HG03196 (cell line): ENCODE data around the gene TTC28.

ENCODE experiments used
- ATAC-seq: cut with Tn5 transposase; IDR thresholded peaks from one replicate; pipeline ENCODE4 v1.9.1; 2021; ENCODE audit not compliant: unreplicated experiment

The TTC28 gene

DNA sequence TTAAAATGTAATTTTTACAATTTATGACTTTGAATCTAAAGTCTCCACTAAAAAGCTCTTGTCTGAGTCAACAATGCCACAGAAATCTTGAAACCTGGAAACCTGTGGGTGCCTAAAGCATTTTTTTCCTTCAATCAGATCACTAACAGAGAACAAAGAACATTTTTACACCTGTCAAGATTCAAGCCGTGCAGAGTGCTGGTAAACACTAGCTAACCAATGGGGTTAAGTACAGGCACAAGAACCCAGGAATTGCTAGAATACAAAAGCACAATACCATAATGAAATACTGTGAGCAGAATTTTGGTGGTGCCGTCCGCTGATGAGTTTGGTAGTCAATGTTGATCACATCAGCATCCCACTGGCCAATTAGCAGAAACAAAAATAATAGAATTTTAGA is 380.3 kb downstream of the TTC28 start:
- ATAC-seq: no peak

DNA sequence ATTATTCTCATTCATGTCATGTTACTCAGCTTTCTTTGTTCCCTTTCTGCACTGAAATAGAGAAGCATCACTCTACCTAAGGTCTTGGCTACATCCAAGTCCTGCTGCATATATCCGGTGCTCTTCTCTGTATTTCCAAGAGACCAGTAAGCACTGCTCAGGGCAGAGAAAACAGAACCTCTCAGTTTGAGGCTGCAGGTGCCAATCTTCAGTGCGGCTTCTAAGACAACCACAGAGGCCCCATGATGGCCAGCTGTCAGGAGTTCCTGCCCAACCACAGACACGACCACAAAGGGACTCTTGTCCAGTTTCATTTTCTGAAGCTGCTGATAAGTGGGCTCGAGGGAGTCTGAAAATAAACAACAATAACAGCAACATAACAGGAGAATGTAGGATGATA is 382.1 kb downstream of the TTC28 start:
- ATAC-seq: no peak

DNA sequence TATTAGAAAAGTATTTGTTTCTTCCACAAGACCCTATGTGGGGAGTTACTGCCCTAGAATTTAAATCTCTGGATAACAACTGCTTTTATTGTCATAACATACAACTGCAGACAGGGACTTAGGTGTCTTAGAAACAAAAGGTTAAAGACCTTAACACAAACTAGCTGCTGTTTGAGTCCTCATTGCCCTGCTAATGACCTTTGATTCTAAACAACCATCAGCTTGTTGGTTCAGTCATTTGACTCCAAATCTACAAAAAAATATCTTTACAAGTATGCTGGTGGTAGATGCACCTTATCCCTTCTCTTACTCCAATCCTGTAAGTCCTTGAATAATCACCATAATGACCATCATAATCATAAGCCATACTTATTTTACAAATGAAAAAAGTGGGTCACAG is 383.2 kb downstream of the TTC28 start:
- no peak for ATAC-seq

DNA sequence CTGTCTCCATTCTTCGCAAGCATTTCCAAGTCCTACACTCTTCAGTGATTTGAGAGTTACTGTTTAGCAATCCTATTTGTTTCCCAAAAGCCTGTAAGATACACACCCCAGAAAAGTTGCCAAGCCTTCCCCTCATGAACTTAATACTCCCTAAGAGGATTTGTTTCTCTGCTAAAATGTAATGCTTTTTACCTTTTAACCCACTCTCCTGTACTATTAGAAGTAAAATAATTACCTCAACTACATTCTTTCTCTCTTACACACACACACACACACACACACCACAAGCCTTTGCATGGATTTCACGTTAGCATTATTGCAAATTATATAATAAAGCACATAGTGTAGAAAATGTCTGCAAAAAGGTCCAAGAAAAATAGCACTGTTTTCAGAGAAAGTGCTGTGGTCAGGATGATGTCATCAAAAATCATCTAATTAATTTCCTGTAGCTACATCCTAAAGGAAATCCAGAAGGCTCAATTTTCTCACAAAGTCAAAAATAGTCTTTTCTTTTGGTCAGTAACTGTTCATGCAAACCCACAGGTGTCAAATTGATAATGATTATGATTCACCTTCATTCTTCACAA is 396.5 kb downstream of the TTC28 start:
- no peak for ATAC-seq

DNA sequence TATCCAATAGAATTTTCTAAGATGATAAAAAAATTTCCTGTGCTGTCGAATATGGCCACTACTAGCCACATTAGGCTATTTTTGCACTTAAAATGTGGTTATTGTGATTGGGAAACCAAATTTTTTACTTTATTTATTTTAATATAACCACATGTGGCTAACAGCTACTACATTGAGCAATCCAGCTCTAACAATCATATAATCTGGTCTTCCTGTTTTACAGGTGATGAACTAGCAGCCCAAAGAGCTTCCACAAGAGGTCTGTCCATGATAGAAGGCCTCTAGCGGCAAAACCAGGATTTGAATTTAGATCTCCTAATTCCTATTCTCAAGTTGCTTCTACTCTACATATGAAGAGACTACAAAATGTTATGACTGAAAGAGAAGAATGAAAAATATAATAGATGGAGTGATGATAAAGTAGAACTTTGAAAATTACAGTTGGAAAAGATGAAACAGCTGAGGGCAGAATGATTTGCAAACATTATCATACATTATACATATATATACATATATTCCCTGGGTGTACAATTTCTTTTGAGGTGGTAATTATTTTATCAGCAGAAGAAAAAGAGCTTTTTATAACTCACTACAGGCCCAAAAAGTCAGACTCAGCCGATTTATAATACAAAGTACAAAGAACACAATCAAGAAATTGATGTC is 397.1 kb downstream of the TTC28 start:
- no peak for ATAC-seq

DNA sequence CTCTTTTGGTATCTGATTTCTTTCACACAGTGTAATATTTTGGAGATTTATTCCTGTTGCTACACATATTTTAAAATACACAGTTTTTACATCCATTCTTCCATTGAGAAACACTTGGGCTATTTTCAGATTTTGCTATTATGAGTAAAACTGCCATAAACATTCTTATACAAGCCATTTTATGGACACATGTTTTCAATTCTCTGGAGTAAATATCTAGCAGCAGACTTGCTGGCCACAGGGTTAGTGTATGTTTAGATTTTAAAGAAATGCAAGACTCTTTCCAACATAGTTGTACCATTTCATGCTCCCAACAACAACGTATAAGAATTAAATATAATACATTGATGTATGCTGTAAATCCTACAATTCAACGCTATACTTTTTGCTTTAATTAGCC is 399.8 kb downstream of the TTC28 start:
- no peak for ATAC-seq

DNA sequence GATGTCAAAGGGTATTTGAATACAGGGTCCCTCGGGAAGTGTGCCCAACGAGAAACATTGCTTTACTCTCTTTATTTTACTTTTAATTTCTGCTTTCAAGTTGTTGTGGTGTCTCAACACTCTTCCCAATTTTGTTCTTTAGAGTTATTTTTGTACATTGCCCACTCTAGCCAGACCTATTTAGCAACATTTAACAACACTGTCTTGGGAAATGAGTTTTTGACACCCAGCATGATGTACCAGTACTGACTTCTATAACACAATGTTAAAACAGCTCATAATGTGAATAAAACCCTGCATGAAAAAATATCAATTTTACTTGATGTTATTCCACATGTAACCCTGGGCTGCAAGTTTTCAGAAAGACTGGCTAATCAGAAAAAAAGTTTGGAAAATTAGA is 410.4 kb downstream of the TTC28 start:
- ATAC-seq: no peak

DNA sequence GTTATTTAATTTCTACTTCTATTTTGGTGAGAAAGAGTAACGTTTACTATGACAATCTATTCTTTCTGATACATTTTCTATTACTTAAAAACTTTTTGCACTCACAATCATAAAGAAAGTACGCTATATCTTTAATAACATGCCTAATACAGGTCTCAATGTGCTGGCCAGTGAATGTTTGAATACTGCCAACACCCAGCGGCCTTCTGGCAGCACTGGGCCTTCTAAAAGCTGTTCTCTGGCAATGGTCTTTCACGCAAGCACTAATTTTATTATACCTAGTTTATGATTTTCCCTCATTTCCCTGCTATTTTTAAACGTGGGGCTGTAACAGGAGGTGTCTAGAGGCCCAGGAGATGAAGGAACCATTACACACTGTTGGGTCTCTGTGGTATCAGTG is 410.8 kb downstream of the TTC28 start:
- ATAC-seq: no peak

DNA sequence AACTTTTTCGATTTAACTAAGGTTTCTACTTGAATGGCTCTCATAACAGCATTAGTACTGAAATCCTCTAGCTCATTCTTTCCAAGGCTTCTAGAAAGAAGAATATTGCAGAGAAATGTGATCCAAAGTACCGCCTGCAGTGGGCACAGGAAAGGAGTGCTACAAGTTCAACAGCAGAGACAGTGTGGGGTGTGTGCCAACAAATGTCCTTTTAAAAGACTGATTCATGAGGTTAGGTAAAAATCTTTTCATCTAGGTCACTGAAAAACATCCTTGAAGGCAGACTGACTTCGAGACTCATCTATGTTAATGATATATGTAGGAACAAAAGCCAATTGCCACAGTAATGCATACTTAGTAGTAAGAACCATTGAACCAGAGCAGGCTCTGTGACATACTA is 411.5 kb downstream of the TTC28 start:
- ATAC-seq: no peak

DNA sequence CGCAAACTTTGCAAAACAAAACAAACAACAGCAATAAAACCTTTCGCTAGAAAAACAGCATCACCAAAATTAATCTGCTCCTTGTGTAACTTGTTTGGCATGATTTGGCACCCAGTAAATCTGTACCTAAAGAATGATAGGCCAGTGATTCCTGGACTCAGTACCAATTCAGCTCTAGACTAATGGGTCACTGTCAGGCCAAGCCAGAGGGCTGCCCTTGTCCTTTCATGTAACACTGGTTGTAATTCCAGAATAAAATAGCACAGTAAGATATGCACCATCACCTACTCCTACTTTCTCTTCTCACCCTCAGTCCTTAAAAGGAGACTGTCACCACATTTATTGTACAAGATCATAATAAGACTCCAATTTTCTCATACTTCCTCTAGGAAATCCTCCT is 419.0 kb downstream of the TTC28 start:
- ATAC-seq: no peak

DNA sequence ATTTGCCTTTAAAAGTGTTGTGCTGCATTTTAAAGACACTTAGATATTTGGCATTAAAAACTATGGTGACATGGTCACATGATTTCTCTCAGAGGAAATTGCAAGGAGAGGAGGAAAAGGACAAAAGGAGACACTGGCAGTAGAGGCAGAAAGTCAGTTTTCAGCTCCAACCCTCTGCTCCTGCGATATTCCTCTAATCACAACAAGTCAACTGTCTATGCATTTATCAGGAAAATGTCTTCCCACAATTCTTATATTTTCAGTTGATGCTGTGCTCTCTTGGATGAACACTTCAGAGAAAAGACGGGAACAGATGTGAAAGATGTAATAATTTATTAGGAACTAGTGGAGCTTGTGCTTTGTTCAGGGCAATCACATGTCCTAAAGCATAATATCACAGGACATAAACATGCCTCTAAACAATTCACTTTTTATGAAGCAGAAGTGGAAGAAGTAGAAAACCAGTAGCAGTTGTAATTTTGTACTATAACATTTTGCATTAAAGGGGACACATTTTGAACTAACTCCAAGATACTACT is 419.8 kb downstream of the TTC28 start:
- ATAC-seq: no peak

DNA sequence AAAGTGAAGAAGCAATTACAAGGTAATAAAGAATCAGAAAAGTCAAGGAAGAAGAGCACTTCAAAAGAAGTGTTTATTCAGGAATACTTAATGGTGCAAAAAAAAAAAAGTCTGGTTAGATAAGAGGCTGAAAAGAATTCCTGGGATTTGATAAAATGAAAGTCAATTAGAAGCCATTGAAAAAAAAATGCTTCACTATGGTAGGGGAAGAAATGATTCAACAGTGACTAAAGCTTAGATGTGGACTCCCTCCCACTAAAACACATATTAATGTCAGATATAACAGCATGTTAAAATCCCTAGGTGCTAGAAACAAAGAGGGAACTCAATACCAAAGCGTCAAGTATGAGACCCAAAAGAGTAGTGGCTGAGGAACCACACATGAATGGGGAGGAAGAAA is 425.2 kb downstream of the TTC28 start:
- no peak for ATAC-seq

DNA sequence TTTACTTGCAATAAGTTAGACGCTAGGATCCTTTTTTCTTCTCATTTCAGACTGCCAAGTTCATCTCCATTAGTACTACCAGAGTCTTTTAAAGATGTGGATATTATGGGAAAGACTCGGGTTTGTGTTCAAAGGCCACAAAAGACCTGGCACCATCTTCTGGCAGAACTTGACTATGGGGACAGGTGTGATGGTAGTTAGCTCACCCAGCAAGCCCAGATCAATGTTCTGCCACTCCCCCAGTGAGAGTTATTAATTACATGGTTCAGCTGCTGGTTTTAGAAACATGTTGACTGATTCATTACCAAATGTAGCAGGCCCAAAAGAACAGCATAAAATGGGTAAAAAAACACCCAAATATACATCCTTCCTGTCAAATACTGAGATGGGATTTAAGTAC is 427.1 kb downstream of the TTC28 start:
- ATAC-seq: no peak

DNA sequence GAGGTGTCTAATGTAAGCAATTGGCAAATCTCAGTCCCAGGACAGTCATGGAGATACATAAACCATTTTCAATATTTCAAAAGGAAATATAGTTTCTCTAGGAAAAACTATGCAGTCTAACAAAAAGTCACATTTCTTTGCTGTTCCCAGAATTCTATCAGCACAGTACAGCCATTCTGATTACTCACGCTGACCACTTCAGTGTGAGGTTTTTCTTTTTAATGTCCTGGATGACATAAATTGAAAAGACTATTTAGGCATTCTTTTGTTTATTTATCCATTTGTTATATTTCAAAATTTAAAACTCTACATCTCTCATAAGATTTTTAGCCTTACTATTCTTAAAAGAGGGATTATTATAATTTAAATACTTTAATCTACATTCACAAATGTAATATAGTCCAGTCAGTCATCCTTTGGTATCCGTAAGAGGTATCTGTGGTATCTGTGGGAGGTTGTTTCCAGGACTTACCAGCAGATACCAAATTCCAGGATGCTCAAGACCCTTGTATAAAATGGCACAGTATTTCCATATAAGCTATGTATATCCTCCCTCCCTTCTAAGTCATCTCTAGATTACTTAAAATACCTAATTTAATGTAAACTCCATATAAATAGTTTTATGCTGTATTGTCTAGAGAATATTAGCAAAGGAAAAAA is 429.5 kb downstream of the TTC28 start:
- no peak for ATAC-seq

DNA sequence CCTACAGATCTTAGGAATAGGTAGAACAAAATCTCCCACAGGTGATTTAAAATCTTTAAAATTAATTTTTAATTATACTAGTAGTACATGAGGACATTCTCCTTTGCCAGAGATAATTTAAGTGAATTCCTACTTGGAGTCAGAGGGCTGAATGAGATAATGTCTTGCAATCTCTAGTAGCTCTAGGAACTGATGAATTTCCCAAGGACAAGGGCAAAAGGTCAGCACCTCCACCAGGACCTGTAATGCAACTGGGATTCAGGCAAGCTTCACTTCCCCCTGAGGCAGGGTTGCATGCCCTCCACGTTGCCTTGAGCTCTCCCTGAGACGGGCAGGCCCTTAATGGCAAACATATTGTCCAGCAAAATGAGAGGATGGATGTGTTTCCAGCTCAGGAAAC is 430.2 kb downstream of the TTC28 start:
- no peak for ATAC-seq

DNA sequence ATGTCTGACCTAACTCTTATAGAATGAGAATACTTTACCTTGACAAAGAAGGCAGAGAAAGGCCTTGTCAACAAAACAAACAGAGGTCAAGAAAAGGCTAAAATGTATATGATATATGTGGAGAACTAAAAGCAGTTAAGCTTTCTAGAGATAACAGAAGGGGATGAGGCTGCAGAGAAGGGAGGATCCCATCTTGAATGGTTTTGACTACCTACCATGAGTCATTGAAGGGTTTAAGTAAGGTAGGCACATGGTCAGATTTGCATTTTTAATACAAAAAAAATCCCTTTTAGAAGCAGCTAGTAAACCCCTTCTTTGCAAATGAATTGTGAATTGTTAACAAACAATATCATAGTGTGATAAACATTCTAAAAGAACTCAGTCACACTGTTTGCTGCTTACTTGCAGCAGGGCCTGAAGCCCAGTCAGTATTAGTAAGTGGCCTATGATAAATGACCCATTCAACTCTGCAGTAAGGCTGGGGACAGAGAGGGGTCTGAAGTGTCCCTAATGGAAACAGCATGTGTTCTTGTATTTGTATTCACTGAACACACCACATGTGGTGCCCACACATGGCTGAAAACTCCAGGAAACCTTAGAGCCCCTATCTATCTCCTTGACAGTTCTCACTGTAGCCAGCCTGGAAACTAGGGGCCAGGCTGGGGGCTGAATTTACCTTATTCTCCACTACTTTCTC is 431.8 kb downstream of the TTC28 start:
- ATAC-seq: no peak

DNA sequence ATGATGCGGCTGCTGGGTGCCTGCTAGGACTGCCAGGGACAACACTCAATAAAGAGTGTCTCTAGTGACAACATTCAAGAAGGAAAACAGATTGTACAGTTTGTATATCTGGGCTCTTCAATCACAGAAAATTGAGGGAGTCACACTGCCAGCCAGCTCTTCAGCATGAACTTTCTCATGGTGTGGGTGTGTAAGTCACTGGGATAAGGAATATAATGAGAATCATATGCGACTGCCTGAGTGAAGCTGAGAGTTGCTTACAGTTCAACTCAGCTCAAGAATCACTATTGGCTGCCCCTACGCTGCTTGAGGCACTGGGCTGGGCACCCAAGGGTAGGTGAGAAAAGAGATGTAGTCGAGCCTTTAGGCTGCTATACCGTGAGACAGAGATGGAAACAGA is 432.5 kb downstream of the TTC28 start:
- no peak for ATAC-seq

DNA sequence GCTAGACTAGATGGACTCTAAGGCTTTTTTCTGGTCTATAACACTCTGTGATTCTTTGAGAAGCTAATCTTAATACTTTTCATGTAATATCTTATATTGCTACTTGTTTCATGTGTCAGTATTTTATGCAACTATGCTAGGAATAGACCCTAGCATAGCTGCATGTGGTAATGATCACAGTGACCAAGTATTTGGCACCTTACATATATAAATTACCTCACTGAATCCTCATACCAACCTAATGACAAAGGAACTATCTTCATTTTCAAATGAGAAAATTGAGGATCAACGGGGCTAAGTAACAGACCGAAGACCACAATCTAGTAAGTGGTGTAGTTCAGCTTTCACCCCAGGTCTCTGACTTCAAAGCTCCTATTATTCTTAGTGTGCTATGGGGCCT is 433.2 kb downstream of the TTC28 start:
- ATAC-seq: no peak

DNA sequence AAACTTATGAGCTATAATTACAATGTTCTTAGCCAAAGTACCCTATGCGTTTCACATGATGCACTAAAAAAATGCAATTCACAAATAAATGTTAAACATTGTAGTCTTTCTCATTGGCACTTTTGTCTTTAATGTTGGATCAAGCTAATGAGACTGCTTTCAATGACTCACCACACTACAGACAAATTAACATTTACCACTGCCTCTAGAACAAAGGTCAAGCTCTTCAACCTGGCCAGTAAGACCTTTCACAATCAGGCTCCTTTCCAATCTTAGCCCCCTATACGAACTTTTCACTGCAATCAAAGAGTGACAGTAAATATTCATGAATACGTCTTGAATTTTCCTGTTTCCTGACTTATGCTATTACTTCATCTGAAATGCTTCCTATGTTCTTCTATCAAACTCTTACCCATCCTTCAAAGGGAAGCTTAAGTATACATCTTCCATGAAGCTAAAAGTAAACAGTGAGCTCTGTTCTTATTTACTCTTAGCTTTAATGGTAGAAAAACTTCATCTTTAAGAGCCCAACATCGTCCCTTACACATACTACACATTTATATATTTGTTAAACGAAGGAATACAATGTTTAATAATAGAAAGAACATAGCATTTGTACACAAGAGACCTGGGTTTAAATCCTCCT is 433.9 kb downstream of the TTC28 start:
- no peak for ATAC-seq

DNA sequence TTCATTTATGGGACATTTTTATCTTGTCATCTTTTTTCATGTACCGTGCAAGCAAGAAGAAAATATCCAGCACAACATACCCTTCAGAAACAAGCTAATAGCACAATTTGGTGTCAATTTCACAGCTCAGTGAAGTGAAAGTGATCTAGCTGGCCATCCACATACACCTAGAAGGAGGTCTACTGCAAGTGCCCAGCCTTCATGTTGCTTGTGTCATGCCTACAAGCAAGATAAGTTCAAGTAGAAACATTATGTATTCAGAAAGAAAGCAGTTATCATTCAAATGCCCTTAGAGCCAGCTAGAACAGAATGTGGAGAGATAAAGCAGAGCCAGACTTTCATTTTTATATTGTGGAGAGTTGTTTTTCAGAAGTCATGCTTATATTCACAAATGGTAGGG is 434.9 kb downstream of the TTC28 start:
- no peak for ATAC-seq

DNA sequence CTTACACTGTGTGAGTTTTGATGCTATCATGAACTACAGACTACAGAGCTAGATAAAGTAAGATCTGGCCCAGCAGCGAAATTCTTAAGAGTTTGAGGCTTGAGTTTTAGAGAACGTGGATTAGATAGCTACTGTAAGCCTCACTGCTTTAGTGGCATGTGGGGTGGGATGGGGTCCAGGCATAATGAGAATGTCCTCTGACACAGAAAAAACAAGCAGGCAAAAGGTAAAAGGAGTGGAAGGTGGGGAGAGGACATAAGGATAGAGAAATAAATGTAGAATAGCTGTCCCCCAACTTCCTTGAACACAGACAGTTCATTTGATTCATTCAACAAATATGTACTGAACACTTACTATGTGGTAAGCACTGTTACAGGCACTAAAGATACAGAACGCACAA is 436.1 kb downstream of the TTC28 start:
- ATAC-seq: no peak
